Lung (tissue), 12 donors: ENCODE data around the gene ADCY5. TPM values are rescaled to one million over a fixed set of nuclear protein-coding genes. Genes with fewer than 3 reads are reported as not detected.
A peak's percentile ranks its signal among the peaks of the same experiment; 100 is the strongest.

Source experiments
- ATAC-seq: fragments of 200-7000 bp; cut with Tn5 transposase; one replicate; pipeline ENCODE4 v1.9.1; 2020; ENCODE audit warnings: moderate number of reproducible peaks; ENCODE audit not compliant: insufficient read depth, low FRiP score
- DNase-seq, 3 donors: peaks; one replicate each; pipeline ENCODE4 v3.0.0-alpha.2; 2013 to 2017
- H3K27ac ChIP-seq, 2 donors: one replicate each; pipeline ENCODE4 v1.5.1; 2013; ENCODE audit warnings: mild to moderate bottlenecking in 2 of 2, moderate library complexity in 2 of 2, control low read depth in 1 of 2, inconsistent platforms in 1 of 2, low read depth in 1 of 2, low read length in 1 of 2
- H3K27me3 ChIP-seq, 3 donors: one replicate each; pipeline ENCODE4 v1.5.1; 2013; ENCODE audit warnings: low read length in 2 of 3; ENCODE audit not compliant: control insufficient read depth in 3 of 3, insufficient read depth in 3 of 3
- H3K36me3 ChIP-seq, 4 donors: one replicate each; pipeline ENCODE4 v1.5.1; 2013; ENCODE audit warnings: low read length in 4 of 4, mild to moderate bottlenecking in 1 of 4, moderate library complexity in 1 of 4; ENCODE audit not compliant: control insufficient read depth in 4 of 4, insufficient read depth in 4 of 4
- H3K4me1 ChIP-seq, 5 donors: one replicate each; pipeline ENCODE4 v1.5.1; 2013; ENCODE audit warnings: low read length in 5 of 5, mild to moderate bottlenecking in 2 of 5, moderate library complexity in 1 of 5; ENCODE audit not compliant: control insufficient read depth in 5 of 5, insufficient read depth in 5 of 5
- H3K4me3 ChIP-seq: one replicate; pipeline ENCODE4 v1.5.1; 2013; ENCODE audit warnings: mild to moderate bottlenecking, control low read depth, moderate library complexity
- H3K9ac ChIP-seq, 2 donors: one replicate each; pipeline ENCODE4 v1.5.1; 2013; ENCODE audit warnings: low read length in 2 of 2, control low read depth in 1 of 2; ENCODE audit not compliant: insufficient read depth in 1 of 2
- H3K9me3 ChIP-seq, 4 donors: one replicate each; pipeline ENCODE4 v1.5.1; 2013; ENCODE audit warnings: low read length in 3 of 4, mild to moderate bottlenecking in 1 of 4, moderate library complexity in 1 of 4; ENCODE audit not compliant: control insufficient read depth in 4 of 4, insufficient read depth in 3 of 4
- CTCF ChIP-seq: IDR thresholded peaks from 2 replicates; pipeline ENCODE4 v1.5.1; 2012; ENCODE audit warnings: mild to moderate bottlenecking; ENCODE audit errors: control extremely low read depth, extremely low read depth
- WGBS, 2 donors: extraction: QIAGEN DNeasy Blood & Tissue Kit; methylation state at CpG; one replicate each; pipeline ENCODE4 v1.1.7; 2013; 5-methylcytosine and 5-hydroxymethylcytosine counted together
- polyA plus RNA-seq, 2 donors: library from polyadenylated mRNA; stranded (reverse); fragments of 200-250 nt; gene quantifications; one replicate each; pipeline ENCODE4 v1.2.1, GENCODE V29; 2013
- total RNA-seq, 2 donors: library from RNA; depleted of rRNA in 1 of 2; stranded (reverse); fragments of >200 nt in 1 of 2; gene quantifications; one replicate each; pipeline ENCODE4 v1.2.1, GENCODE V29; 2014 to 2021
- donor health status: control.
- donor health status: control.
- donor health status: Bipolar disorder and iron deficiency.
- donor health status: healthy.
- donor health status: DM: yes; HTN: yes; CAD: no.

The ADCY5 gene
- total and polyA plus RNA-seq, 4 donors, result 1.2 to 8.4 (median 2.4) TPM

GRCh38 chr3:123469323-123469995 is 20.6 kb upstream of the ADCY5 start:
- Histone ChIP-seq H3K27me3 (no peaks in the 10 kb centered on the region), H3K27ac (no peak overlapping the region), H3K4me3 (no peak overlapping the region), H3K4me1 (no peaks in the 10 kb centered on the region), H3K9me3 (no peaks in the 10 kb centered on the region), H3K9ac (no peak overlapping the region), H3K36me3 (no peaks in the 10 kb centered on the region)
- no peak for TF ChIP-seq CTCF
- ATAC-seq (no peak), DNase-seq (no peak)
- 74 to 80% methylated on average over 11 of the region's 11 CpGs for WGBS, 2 donors

GRCh38 chr3:123467046-123467445 is 18.2 kb upstream of the ADCY5 start:
- DNase-seq, result no peak
- peaks cover 0 to 3% (median 0%) of the 10 kb centered on the region in 3 donors for H3K27me3 ChIP-seq
- no peak for ATAC-seq
- no peaks in the 10 kb centered on the region for H3K36me3 ChIP-seq
- 65 to 71% methylated on average over 5 of the region's 5 CpGs for WGBS, 2 donors
- no peak for TF ChIP-seq CTCF
- no peak overlapping the region for H3K27ac ChIP-seq
- no peak overlapping the region for H3K9ac ChIP-seq
- H3K4me3 ChIP-seq, result no peak overlapping the region
- H3K4me1 ChIP-seq, result no peaks in the 10 kb centered on the region
- no peaks in the 10 kb centered on the region for H3K9me3 ChIP-seq

- no peak overlapping the region for H3K4me3 ChIP-seq
- H3K9me3 ChIP-seq, result no peaks in the 10 kb centered on the region
- 68 to 75% methylated on average over 7 of the region's 7 CpGs for WGBS, 2 donors
- peaks cover 0 to 5% (median 2%) of the 10 kb centered on the region in 3 donors for H3K27me3 ChIP-seq
- H3K36me3 ChIP-seq, result no peaks in the 10 kb centered on the region
- no peak for TF ChIP-seq CTCF
- no peak for DNase-seq
- ATAC-seq, result no peak
- H3K9ac ChIP-seq, result no peak overlapping the region
- no peak overlapping the region for H3K27ac ChIP-seq
- H3K4me1 ChIP-seq, result peaks cover 0 to 5% (median 0%) of the 10 kb centered on the region in 5 donors
These were observed 15.3 kb upstream of the ADCY5 start for GRCh38 chr3:123464211-123464610.

- H3K27ac ChIP-seq, result no peak overlapping the region
- H3K36me3 ChIP-seq, result no peaks in the 10 kb centered on the region
- H3K4me1 ChIP-seq, result peaks cover 0 to 5% (median 0%) of the 10 kb centered on the region in 5 donors
- no peak overlapping the region for H3K9ac ChIP-seq
- DNase-seq (peak in 2 of 3 donors; percentile 22), ATAC-seq (no peak)
- H3K27me3 ChIP-seq, result peaks cover 0 to 5% (median 2%) of the 10 kb centered on the region in 3 donors
- H3K4me3 ChIP-seq, result no peak overlapping the region
- no peak for TF ChIP-seq CTCF
- H3K9me3 ChIP-seq, result no peaks in the 10 kb centered on the region
- WGBS, 2 donors, result 27 to 33% methylated on average over 8 of the region's 8 CpGs
These were observed 11.0 kb upstream of the ADCY5 start for GRCh38 chr3:123459862-123460261.
